Neural progenitor cell (in vitro differentiated cells): ENCODE data around the gene TRAPPC2L.

ENCODE experiments used
- CTCF ChIP-seq: fragments of 200-600 bp; sonication (generic); IDR thresholded peaks from 2 replicates; pipeline ENCODE4 v1.5.1; 2017; ENCODE audit warnings: antibody characterized with exemption, mild to moderate bottlenecking
- EZH2 ChIP-seq: fragments of 200-600 bp; sonication (generic); IDR thresholded peaks from 2 replicates; pipeline ENCODE4 v1.6.1; 2017; ENCODE audit warnings: antibody characterized with exemption, mild to moderate bottlenecking, moderate library complexity
- EZH2phosphoT487 ChIP-seq: fragments of 200-600 bp; sonication (generic); IDR thresholded peaks from 2 replicates; pipeline ENCODE4 v1.6.1; 2017; ENCODE audit warnings: antibody characterized with exemption

DNA sequence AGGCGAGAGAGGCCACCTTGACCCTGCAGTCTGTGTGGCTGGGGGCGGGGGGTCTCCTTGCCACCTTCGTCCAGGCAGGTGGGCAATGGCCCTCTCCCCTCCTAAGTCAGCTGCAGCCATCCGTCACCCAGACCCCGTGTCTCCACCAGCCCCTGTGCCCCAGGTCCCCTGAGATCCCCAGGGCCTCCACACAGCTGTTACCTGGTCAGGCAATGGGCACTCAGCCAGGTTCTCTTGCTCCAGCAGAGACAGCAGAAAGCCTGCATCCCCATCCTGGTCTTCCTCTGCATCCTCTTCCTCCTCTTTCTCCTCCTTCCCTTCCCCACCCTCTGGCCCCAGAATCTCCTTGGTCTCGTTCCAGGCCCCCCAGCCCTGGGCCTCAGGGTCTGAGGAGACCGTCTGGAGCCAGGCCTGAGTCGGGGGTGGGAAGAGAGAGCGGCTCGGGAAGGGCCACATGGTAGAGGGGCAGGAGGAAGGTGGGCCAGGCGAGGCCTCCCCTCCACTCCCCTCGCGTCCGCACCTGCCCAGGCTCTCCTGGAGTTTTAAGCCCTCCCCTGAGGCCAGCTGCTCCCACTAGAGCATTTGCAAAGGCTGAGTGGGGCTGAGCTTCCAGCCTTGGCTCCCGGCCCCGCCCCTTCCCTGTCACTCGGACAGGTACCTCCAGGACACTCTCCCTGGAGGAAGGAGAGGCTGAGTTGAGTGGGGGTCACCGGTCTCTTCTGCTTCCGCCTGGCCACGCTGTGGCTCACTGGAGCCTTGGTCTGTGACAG, 9.4 kb downstream of the TRAPPC2L start, which contains the start of gene PABPN1L:
- TF ChIP-seq CTCF (no peak), EZH2 (no peak), EZH2phosphoT487 (no peak)
